Thyroid gland (tissue), 4 donors: Measurements from ENCODE around the gene GRIK4.

Experiments used
- POLR2A ChIP-seq, 2 donors: fragments of 450-650 bp; IDR thresholded peaks; one replicate each; pipeline ENCODE4 v1.6.1; 2017; ENCODE audit warnings: antibody characterized with exemption in 2 of 2, mild to moderate bottlenecking in 2 of 2, moderate library complexity in 1 of 2
- TF ChIP-seq, protein P1 (sequence below), 6 experiments: fragments of 200-600 bp in 3 of 6; fragments of 450-650 bp in 3 of 6; sonication (generic) in 3 of 6; IDR thresholded peaks; one replicate each; pipeline ENCODE4 v1.5.1; 2016 to 2019; ENCODE audit warnings: antibody characterized with exemption in 6 of 6, mild to moderate bottlenecking in 2 of 6, inconsistent platforms in 1 of 6, moderate library complexity in 1 of 6

GRCh38 chr11:120608061-120608460 is 96.5 kb downstream of the GRIK4 start:
- TF ChIP-seq, protein P1, sequence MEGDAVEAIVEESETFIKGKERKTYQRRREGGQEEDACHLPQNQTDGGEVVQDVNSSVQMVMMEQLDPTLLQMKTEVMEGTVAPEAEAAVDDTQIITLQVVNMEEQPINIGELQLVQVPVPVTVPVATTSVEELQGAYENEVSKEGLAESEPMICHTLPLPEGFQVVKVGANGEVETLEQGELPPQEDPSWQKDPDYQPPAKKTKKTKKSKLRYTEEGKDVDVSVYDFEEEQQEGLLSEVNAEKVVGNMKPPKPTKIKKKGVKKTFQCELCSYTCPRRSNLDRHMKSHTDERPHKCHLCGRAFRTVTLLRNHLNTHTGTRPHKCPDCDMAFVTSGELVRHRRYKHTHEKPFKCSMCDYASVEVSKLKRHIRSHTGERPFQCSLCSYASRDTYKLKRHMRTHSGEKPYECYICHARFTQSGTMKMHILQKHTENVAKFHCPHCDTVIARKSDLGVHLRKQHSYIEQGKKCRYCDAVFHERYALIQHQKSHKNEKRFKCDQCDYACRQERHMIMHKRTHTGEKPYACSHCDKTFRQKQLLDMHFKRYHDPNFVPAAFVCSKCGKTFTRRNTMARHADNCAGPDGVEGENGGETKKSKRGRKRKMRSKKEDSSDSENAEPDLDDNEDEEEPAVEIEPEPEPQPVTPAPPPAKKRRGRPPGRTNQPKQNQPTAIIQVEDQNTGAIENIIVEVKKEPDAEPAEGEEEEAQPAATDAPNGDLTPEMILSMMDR (IDR thresholded peaks at IDR 0.05) = no peak
- no peak for TF ChIP-seq POLR2A (IDR thresholded peaks at IDR 0.05)
